OCI-LY7 (cell line): ENCODE measurements around the gene VWA5B2. TPM values are rescaled to one million over a fixed set of nuclear protein-coding genes. Genes with fewer than 3 reads are reported as not detected.

Source experiments
- BruUV-seq: library from RNA; stranded (reverse); fragments of 400-500 nt; replicated peaks from 2 replicates; lab custom pipeline; 2021; lab: Mats Ljungman, UMichigan
- CTCF ChIA-PET: fragments of 300-600 bp; sonication (Branson Sonifier 250); formaldehyde crosslinking; loops from one replicate; lab custom pipeline; 2022; ENCODE audit warnings: antibody characterized with exemption; ENCODE audit not compliant: unreplicated experiment; lab: Charles Lee
- POLR2A ChIA-PET: fragments of 300-600 bp; sonication (Branson Sonifier 250); formaldehyde crosslinking; loops from one replicate; lab custom pipeline; 2022; ENCODE audit warnings: antibody characterized with exemption; lab: Charles Lee
- DNase-seq: peaks from one replicate; pipeline ENCODE4 v3.0.0-alpha.2; 2015; ENCODE audit warnings: low spot score
- H2AFZ ChIP-seq: fragments of 200-600 bp; sonication (generic), shearing (Covaris generic); 2 replicates; pipeline ENCODE4 v1.6.1; 2014; ENCODE audit warnings: mild to moderate bottlenecking, antibody characterized with exemption, low read length, moderate library complexity
- H3K27ac ChIP-seq: fragments of 200-600 bp; sonication (generic); 2 replicates; pipeline ENCODE4 v1.5.1; 2014; ENCODE audit warnings: mixed run types, low read depth, mild to moderate bottlenecking, moderate library complexity, low read length, inconsistent platforms; ENCODE audit not compliant: poor library complexity, severe bottlenecking
- H3K36me3 ChIP-seq: fragments of 200-600 bp; sonication (generic); 2 replicates; pipeline ENCODE4 v1.6.1; 2014; ENCODE audit warnings: mild to moderate bottlenecking, antibody characterized with exemption, low read length, moderate library complexity, mixed read lengths; ENCODE audit not compliant: insufficient read depth
- H3K4me1 ChIP-seq: fragments of 200-600 bp; sonication (generic); 2 replicates; pipeline ENCODE4 v1.5.1; 2014; ENCODE audit warnings: mild to moderate bottlenecking, low read length; ENCODE audit not compliant: insufficient read depth, poor library complexity, severe bottlenecking
- H3K4me2 ChIP-seq: fragments of 200-600 bp; sonication (generic); 2 replicates; pipeline ENCODE4 v1.6.1; 2014; ENCODE audit warnings: mild to moderate bottlenecking, low read length
- H3K4me3 ChIP-seq: fragments of 200-600 bp; sonication (generic); 2 replicates; pipeline ENCODE4 v1.5.1; 2014; ENCODE audit warnings: mild to moderate bottlenecking, low read depth, low read length; ENCODE audit not compliant: poor library complexity, severe bottlenecking
- H3K79me2 ChIP-seq: fragments of 200-600 bp; sonication (generic); 2 replicates; pipeline ENCODE4 v1.6.1; 2016; ENCODE audit warnings: low read depth, mild to moderate bottlenecking, low read length, moderate library complexity, mixed read lengths; ENCODE audit not compliant: insufficient read depth
- H3K9me2 ChIP-seq: fragments of 200-600 bp; sonication (generic); 2 replicates; pipeline ENCODE4 v1.6.1; 2016; ENCODE audit warnings: mild to moderate bottlenecking, low read length, mixed read lengths; ENCODE audit not compliant: insufficient read depth
- H3K9me3 ChIP-seq: fragments of 200-600 bp; sonication (generic); 2 replicates; pipeline ENCODE4 v1.6.1; 2014; ENCODE audit warnings: mild to moderate bottlenecking, mixed run types, low read length, mixed read lengths
- H4K20me1 ChIP-seq: fragments of 200-600 bp; sonication (generic); 2 replicates; pipeline ENCODE4 v1.6.1; 2014; ENCODE audit warnings: mild to moderate bottlenecking, antibody characterized with exemption, low read length, moderate library complexity, mixed read lengths; ENCODE audit not compliant: insufficient read depth
- CTCF ChIP-seq: fragments of 200-600 bp; sonication (generic); conservative IDR thresholded peaks from 2 replicates; pipeline ENCODE4 v1.5.1; 2014; ENCODE audit warnings: mild to moderate bottlenecking, antibody characterized with exemption, low read length, moderate library complexity, mixed read lengths
- EZH2phosphoT487 ChIP-seq: fragments of 200-600 bp; sonication (generic); IDR thresholded peaks from 2 replicates; pipeline ENCODE4 v1.6.1; 2018; ENCODE audit warnings: low read depth, borderline replicate concordance, mild to moderate bottlenecking, mixed run types, antibody characterized with exemption, low read length, moderate library complexity, mixed read lengths
- intact Hi-C: fragments of 100-400 bp; cut with micrococcal nuclease; formaldehyde crosslinking; loops from one replicate; pipeline ENCODE4 v1.10.0; 2022; ENCODE audit not compliant: unreplicated experiment
- total RNA-seq, 2 experiments: library from RNA; depleted of rRNA in 1 of 2; stranded (reverse); fragments of >200 nt in 1 of 2; shearing (Covaris generic) in 1 of 2; gene quantifications; 2 replicates each; pipeline ENCODE4 v1.2.3, GENCODE V29; 2014 to 2022

The VWA5B2 gene
- total RNA-seq, 2 experiments from 2014 or later, result not detected

GRCh38 chr3:184238246-184238818, 8.9 kb downstream of the VWA5B2 start:
- H3K36me3 ChIP-seq, result peaks cover 18% of the 10 kb centered on the region
- intact Hi-C loops, result no loop called here
- H3K9me2 ChIP-seq, result no peaks in the 10 kb centered on the region
- no TSS peak for BruUV-seq
- no peak overlapping the region for H3K4me3 ChIP-seq
- H3K4me2 ChIP-seq, result no peak overlapping the region
- TF ChIP-seq EZH2phosphoT487 (no peak), CTCF (no peak)
- H3K79me2 ChIP-seq, result no peaks in the 10 kb centered on the region
- no peak overlapping the region for H3K27ac ChIP-seq
- H3K4me1 ChIP-seq, result peaks cover 7% of the 10 kb centered on the region
- no peaks in the 10 kb centered on the region for H3K9me3 ChIP-seq
- no peak for DNase-seq
- CTCF ChIA-PET, result interaction anchor here (0.9 kb wide), 1 partner anchor 93 kb away, joined by 3 read pairs; no protein-coding TSS in a partner anchor
- no peaks in the 10 kb centered on the region; the same call in 1 of the 2 replicates for H4K20me1 ChIP-seq
- no peak overlapping the region for H2AFZ ChIP-seq
- POLR2A ChIA-PET, result no interaction called here

GRCh38 chr3:184239221-184239620, 9.8 kb downstream of the VWA5B2 start:
- ChIA-PET CTCF (no interaction called here), POLR2A (interaction anchor here (1.1 kb wide), 1 partner anchor 44 kb away, joined by 3 read pairs; no protein-coding TSS in a partner anchor)
- Histone ChIP-seq H3K4me1 (peaks cover 7% of the 10 kb centered on the region), H3K9me3 (no peaks in the 10 kb centered on the region), H3K4me2 (no peak overlapping the region), H3K27ac (no peak overlapping the region), H3K9me2 (no peaks in the 10 kb centered on the region), H3K36me3 (peaks cover 27% of the 10 kb centered on the region), H3K79me2 (no peaks in the 10 kb centered on the region), H3K4me3 (no peak overlapping the region), H4K20me1 (no peaks in the 10 kb centered on the region; the same call in 1 of the 2 replicates), H2AFZ (no peak overlapping the region)
- no TSS peak for BruUV-seq
- no peak for DNase-seq
- intact Hi-C loops, result no loop called here
- TF ChIP-seq EZH2phosphoT487 (no peak), CTCF (no peak)

- Histone ChIP-seq H3K79me2 (no peaks in the 10 kb centered on the region), H3K36me3 (peaks cover 32% of the 10 kb centered on the region), H3K4me3 (no peak overlapping the region), H3K4me1 (peaks cover 7% of the 10 kb centered on the region), H3K9me2 (no peaks in the 10 kb centered on the region), H3K9me3 (no peaks in the 10 kb centered on the region), H2AFZ (no peak overlapping the region), H3K4me2 (no peak overlapping the region), H3K27ac (no peak overlapping the region), H4K20me1 (no peaks in the 10 kb centered on the region; the same call in 1 of the 2 replicates)
- intact Hi-C loops, result no loop called here
- no peak for TF ChIP-seq EZH2phosphoT487
- no peak for TF ChIP-seq CTCF
- POLR2A ChIA-PET, result interaction anchor here (1.1 kb wide), 1 partner anchor 45 kb away, joined by 3 read pairs; no protein-coding TSS in a partner anchor
- no peak for DNase-seq
- CTCF ChIA-PET, result no interaction called here
- no TSS peak for BruUV-seq
Observed at GRCh38 chr3:184239708-184240107, 10.3 kb downstream of the VWA5B2 start.
